GM12891 (cell line): ENCODE measurements around the gene NDUFAF4.

ENCODE experiments used
- POLR2A ChIP-seq: IDR thresholded peaks from 2 replicates; pipeline ENCODE4 v1.6.1; 2011; ENCODE audit warnings: low read depth, low read length, control low read depth
- POLR2AphosphoS5 ChIP-seq: IDR thresholded peaks from 2 replicates; pipeline ENCODE4 v1.6.1; 2011; ENCODE audit warnings: low read depth, low read length, control low read depth
- SPI1 ChIP-seq: IDR thresholded peaks from 2 replicates; pipeline ENCODE4 v1.6.1; 2011; ENCODE audit warnings: low read depth, low read length, control low read depth
- TAF1 ChIP-seq: IDR thresholded peaks from 2 replicates; pipeline ENCODE4 v1.6.1; 2011; ENCODE audit warnings: low read depth, low read length, control low read depth

DNA sequence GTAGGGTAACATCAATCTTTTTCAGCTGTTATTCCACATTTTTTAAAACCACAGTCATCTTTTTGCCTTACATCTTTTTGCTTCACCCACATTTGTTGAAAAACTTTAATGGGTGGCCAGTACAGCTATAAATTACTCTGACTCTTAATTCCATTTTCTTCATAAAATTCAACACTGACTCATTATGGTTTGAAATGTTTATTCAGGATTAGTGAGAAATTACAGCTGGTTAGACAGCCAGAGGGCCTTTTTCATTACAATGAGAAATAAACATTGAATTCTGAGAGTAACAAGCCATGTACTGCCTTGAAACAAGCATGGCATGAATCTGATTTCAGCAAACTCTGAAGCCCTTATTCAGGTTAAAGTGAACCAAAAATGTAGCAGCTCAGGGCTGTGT is 19.5 kb downstream of the NDUFAF4 start:
- TF ChIP-seq POLR2AphosphoS5, result no peak
- no peak for TF ChIP-seq TAF1
- no peak for TF ChIP-seq POLR2A
- no peak for TF ChIP-seq SPI1
